SH-SY5Y (cell line): ENCODE results near the gene STMN3.

Source experiments
- GATA2 ChIP-seq: IDR thresholded peaks from 2 replicates; pipeline ENCODE4 v1.6.1; 2011; ENCODE audit warnings: mild to moderate bottlenecking, low read depth, low read length
- GATA3 ChIP-seq: IDR thresholded peaks from 2 replicates; pipeline ENCODE4 v1.6.1; 2011; ENCODE audit warnings: low read depth, mild to moderate bottlenecking, low read length, moderate library complexity

DNA sequence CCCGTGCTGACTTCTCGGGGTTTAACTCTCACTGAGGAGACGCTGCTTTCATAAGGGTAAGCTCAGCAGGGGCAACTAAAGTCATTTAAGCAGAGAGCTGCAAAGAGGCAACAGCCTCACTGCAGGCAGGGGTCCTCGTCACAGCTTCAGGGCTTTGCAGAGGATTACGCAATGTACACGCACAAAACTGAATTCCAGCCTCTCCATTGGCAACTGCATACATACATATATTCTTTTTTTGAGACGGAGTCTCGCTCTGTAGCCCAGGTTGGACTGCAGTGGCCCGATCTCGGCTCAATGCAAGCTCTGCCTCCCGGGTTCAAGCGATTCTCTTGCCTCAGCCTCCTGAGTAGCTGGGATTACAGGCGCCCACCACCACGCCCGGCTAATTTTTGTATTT is 28.7 kb downstream of the STMN3 start:
- TF ChIP-seq GATA3 (no peak), GATA2 (no peak)
